ENCODE measurements around the gene AKR1C1. TPM values are rescaled to one million over a fixed set of nuclear protein-coding genes. Genes with fewer than 3 reads are reported as not detected.

The AKR1C1 gene
- total and polyA plus RNA-seq, 9 of the 15 experiments (the other 6 are each of a cell fraction or from before 2014, with no cell fraction given), result 43.5 to 180 (median 82.4) TPM

DNA sequence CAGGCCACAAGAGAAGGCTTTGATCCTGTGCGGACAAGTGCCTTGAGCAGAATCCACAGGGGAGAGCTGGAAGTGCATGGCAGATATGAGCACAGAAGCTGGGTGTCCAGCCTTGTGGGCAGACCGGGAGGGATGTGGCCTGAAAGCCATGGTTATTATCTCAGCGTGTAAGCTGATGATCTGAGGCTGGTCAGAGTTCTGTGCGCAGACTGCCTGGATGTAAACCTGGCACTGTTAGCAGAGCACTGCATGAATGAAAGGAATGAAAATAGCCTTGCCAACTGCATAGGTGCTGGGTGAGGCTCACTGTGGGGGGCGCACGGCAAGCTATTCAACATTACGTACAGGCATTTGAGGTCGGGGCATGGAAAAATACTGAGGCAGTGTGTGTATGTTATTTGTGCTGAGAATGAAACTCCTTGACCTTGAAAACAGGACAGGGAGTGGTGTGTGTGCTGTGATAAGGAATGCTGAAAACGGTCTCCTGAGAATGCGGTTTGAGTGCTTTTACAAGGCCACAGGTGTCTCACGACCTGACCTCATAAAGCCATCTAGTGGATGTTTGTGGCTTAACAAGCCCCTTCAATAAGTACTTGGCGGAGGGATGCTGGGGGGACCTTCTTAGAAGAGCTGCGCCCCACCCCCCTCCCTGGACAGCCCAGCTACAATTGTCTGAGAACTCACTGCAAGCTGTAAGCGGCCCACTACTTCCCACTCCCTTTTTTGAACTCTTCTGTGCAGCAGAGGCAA is 18.7 kb downstream of the AKR1C1 start (continued):
- no peak for TF ChIP-seq PRPF4 (IDR thresholded peaks at IDR 0.05; ENCODE audit: insufficient read depth, low read depth, low read length, poor library complexity, severe bottlenecking)
- TF ChIP-seq RBM15 (IDR thresholded peaks at IDR 0.05; ENCODE audit: insufficient read depth, low read length), result no peak
- no peak for TF ChIP-seq DNMT1 (IDR thresholded peaks at IDR 0.05)
- no peak for TF ChIP-seq THAP7 (CRISPR knock-in tag; IDR thresholded peaks at IDR 0.05)
- TF ChIP-seq, protein P1, sequence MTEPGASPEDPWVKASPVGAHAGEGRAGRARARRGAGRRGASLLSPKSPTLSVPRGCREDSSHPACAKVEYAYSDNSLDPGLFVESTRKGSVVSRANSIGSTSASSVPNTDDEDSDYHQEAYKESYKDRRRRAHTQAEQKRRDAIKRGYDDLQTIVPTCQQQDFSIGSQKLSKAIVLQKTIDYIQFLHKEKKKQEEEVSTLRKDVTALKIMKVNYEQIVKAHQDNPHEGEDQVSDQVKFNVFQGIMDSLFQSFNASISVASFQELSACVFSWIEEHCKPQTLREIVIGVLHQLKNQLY (CRISPR knock-in tag; conservative IDR thresholded peaks at IDR 0.05), result no peak
- TF ChIP-seq MCM5 (IDR thresholded peaks at IDR 0.05; ENCODE audit: low read depth), result no peak
- TF ChIP-seq, protein P2, sequence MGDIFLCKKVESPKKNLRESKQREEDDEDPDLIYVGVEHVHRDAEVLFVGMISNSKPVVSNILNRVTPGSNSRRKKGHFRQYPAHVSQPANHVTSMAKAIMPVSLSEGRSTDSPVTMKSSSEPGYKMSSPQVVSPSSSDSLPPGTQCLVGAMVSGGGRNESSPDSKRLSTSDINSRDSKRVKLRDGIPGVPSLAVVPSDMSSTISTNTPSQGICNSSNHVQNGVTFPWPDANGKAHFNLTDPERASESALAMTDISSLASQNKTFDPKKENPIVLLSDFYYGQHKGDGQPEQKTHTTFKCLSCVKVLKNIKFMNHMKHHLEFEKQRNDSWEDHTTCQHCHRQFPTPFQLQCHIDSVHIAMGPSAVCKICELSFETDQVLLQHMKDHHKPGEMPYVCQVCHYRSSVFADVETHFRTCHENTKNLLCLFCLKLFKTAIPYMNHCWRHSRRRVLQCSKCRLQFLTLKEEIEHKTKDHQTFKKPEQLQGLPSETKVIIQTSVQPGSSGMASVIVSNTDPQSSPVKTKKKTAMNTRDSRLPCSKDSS (IDR thresholded peaks at IDR 0.05; ENCODE audit: low read depth, partially characterized antibody), result no peak
- no peak for TF ChIP-seq HNRNPK (IDR thresholded peaks at IDR 0.05; ENCODE audit: low read depth, low read length, poor library complexity, severe bottlenecking)
- no peak for TF ChIP-seq SMAD2 (IDR thresholded peaks at IDR 0.05; ENCODE audit: low read depth, low read length)
- no peak for TF ChIP-seq ASH1L (IDR thresholded peaks at IDR 0.05; ENCODE audit: borderline replicate concordance, low read depth, partially characterized antibody)
- no peak for TF ChIP-seq ELF4 (CRISPR knock-in tag; IDR thresholded peaks at IDR 0.05)
- TF ChIP-seq, protein P3, sequence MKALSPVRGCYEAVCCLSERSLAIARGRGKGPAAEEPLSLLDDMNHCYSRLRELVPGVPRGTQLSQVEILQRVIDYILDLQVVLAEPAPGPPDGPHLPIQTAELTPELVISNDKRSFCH (CRISPR knock-in tag; IDR thresholded peaks at IDR 0.05), result no peak
- TF ChIP-seq, protein P3 (tag; IDR thresholded peaks at IDR 0.05), result peak; percentile 73; the same call in 1 of the 2 replicates
- no peak for TF ChIP-seq SETDB1 (IDR thresholded peaks at IDR 0.05; ENCODE audit: low read length)
- TF ChIP-seq POLR2AphosphoS2 (IDR thresholded peaks at IDR 0.05; ENCODE audit: low read length), result peak; percentile 95
- TF ChIP-seq RBBP5 (IDR thresholded peaks at IDR 0.05; ENCODE audit: borderline replicate concordance, insufficient read depth, low read length, poor library complexity, severe bottlenecking), result peak; percentile 88
- no peak for TF ChIP-seq ZNF436 (CRISPR knock-in tag; IDR thresholded peaks at IDR 0.05)
- TF ChIP-seq NCOA2 (IDR thresholded peaks at IDR 0.05; ENCODE audit: partially characterized antibody in 2 of 2), result no peak
- TF ChIP-seq ARNT (IDR thresholded peaks at IDR 0.05), result peak; percentile 77 to 80; a peak in 3 of 4 replicates
- TF ChIP-seq NFIC (IDR thresholded peaks at IDR 0.05), result peak; percentile 54
